Putamen (tissue), 1 donor: ENCODE data around the gene KCNJ12.
"Not testable (repeated sequence)": the region's sequence is repeated elsewhere in the genome, so short reads cannot be mapped to it uniquely, and the experiment has no call there.

Source experiments
- DNase-seq: peaks from one replicate; pipeline ENCODE4 v3.0.0-alpha.2; 2016; ENCODE audit warnings: low spot score

Gene KCNJ12

DNA sequence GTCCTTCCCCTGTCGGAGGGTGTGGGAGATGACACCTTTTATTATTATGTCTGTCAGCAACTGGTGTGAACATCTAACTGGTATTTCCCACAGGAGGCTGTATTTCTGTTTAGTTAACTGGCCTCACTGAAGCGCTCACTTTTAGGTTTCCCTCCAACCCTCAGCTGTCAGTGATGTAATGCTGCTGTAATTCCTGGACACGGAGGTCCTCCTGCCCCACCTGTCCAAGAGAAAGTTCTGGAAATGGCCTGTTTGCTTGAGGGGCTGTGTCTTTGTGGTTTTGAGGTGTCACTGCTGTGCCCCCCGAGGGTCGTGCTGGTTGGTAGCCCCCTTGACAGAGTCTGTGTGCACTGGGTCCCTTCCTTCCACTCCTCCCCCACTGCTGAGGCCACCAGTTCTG lies 11.5 kb downstream of the KCNJ12 start:
- DNase-seq: no peak

DNA sequence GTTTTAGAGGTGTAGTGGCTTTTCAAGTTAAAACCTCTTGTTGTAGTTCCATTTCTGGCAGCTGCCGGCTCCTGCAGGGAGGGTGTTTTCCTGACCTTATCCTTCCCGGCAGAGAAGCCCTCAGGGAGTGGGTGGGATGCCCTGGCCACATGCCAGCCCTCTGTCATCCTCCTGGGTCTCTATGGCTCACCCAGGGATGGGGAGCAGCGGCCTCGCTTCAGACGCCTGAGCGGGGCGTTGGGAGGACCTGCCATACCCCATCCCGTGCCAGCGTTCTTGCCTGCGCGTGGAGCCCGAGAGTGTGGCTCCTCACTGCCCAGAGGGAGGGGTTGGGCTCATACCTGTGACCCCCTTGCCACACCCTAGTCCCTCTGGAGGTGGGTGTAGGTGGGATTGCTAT lies 11.9 kb downstream of the KCNJ12 start:
- no peak for DNase-seq

DNA sequence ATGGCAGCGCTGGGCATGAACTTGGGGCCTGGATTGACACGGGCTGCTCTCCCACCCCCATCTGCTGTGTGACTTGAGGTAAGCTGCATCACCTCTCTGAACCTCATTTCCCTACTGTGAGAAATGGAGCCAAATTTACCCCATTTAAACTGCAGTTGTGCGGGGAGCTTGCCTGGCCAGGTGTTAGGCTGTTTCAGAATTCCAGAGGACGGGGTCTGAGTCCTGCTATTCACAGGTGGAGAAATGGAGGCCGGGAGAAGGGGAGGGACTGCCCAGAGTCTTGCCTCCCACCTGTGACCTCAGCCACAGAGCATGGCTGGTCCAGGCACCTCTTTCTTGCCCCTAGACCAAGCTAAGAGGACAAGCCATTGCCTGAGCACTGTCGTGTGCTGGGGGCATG lies 12.8 kb downstream of the KCNJ12 start:
- no peak for DNase-seq

DNA sequence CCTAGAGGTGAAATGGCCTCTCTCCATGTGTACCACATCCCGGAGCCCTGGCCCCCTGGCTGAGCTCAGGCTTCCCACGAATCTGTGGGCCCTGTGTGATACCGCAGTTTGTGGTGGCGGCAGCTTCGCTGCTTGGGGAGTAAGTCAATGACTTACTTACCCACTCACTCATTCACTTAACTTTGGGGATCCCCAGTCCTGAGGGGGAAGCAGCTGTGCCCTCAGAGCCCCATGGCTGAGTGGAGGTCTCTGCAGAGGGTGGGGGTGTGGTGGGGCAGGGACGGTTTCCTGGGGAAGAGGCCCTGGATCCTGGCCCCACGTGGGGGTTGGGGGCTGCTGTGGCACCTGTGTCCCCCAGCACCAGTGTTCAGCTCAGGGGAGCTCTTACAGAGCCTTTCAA lies 13.2 kb downstream of the KCNJ12 start:
- DNase-seq: no peak

DNA sequence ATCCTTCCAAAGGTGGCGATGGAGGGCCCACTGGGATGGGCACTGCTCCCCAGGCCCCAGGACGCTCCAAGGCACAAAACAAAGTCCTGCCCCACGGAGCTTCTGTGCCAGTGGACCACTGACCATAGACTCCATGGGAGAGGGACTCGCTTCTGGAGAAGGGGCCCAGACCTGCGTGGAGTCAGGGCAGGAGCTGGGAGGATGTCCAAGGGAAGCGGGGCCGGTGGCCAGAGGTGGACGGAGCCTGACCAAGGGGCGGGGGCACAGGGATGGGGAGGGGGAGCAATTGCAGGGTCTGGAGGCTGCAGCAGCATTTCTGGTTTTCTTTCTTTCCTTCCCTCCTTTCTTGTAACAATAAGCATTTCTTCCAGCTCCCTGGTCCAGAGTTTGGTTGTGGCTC lies 14.1 kb downstream of the KCNJ12 start:
- DNase-seq: no peak

DNA sequence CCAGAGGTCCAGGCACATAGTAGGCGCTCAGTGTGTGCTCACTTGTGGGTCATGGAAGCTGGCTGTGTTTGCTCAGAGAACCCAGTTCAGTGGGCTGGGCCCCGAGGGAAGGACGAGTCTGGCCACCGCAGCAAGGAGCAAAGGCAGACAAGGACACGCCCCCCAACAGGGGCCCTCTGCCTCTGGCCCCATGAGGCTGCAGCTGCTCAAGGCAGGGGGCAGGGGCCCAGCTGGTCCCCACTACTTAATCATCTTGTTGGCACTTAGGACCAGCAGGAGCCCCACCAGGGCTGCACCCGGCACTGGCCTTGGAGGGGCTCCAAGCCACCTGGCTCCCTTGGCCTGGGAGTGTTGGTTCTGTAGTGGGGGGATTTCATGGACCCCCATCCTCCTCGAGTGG lies 16.1 kb downstream of the KCNJ12 start:
- DNase-seq: no peak

DNA sequence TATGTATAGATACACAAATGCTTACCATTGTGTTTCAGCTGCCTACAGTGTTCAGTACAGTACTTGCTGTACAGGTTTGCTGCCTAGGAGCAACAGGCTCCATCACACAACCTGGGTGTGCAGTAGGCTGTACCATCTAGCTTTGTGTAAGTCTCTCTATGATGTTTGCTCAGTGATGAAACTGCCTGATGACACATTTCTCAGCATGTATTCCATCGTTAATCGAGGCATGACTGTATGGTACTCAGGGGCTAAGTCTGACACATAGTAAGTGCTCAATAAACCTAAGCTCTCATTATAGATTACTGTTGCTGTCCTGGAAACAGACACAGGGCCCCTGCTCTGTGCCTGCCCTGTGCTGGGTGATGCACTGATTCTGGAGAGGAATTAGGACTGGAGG lies 18.1 kb downstream of the KCNJ12 start:
- no peak for DNase-seq

DNA sequence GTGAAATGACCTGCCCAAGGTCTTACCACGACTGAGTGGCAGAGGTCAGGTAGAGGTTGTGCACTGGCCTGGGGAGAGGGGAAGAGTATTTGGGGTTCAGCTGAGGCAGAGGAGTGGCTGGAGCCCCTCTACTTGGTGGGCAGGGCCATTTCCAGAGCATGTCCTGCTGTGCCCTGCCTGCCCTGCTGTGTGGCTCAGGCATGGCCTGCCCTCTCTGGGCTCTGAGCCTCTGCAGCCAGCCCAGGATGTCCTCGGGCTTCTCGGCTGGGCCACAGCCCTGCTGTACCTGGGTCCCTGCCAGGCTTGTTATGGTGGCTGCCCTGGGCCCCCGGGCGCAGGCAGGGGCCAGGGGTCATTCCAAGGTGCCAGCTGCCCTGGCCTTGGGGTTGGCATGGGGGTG lies 19.6 kb downstream of the KCNJ12 start:
- DNase-seq: no peak

DNA sequence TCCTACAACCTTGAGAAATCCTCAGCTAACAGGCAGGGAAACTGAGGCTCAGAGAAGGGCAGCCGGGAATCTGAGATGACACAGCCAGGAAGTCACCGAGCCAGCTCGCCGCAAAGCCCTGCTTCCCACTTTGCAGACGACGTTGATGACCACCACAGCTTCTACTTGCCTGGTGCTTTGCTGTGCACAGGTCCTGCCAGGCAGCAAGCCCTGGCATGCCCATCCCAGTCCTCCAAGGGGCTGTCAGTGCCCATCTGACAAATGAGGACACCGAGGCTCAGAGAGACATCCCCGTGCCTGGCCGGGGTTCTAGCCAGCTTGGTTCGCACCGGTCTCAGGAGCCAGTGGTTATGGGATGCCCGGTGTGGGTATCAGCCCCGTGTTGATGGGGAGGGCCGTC lies 20.1 kb downstream of the KCNJ12 start:
- DNase-seq: no peak

DNA sequence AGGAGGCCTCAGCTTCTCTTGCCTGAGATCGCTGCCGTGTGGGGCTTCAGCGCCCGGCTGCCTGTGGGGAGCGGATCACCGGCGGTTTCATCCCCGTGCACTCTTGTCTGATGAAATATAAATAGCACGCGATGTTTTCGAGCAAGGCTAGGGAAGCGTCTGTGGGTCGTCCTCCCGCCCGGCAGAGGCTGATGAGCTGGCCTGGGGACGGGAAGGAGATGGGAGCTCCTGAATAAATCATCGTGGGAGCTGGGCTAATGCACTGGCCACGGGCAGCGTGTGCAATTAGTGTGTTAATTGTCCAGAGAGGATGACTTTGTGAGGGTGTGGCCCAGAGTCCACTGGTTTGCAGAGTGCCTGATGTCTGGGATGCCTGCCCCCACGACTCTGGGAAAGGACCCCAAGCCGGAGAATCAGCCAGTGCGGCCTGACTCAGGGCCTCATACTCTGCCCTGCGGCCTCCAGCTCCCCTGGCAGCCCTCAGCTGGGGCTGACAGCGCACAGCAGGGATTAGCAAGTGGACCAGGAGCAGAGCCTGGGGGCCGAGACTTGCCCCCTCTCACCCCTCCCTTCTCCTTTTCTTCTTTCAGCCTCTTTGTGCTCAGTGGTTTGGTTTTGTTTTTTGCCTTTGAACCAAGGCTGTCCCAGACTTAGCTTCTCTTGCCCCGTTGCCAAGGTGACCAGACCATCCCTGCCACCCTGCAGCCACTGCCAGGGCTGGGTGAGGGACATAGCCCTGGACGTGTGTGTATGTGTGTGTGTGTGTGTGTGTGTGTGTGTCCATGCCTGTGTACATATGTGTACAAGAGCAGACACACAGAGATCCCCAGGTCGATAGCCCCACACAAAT lies 21.4 kb downstream of the KCNJ12 start:
- DNase-seq: no peak

DNA sequence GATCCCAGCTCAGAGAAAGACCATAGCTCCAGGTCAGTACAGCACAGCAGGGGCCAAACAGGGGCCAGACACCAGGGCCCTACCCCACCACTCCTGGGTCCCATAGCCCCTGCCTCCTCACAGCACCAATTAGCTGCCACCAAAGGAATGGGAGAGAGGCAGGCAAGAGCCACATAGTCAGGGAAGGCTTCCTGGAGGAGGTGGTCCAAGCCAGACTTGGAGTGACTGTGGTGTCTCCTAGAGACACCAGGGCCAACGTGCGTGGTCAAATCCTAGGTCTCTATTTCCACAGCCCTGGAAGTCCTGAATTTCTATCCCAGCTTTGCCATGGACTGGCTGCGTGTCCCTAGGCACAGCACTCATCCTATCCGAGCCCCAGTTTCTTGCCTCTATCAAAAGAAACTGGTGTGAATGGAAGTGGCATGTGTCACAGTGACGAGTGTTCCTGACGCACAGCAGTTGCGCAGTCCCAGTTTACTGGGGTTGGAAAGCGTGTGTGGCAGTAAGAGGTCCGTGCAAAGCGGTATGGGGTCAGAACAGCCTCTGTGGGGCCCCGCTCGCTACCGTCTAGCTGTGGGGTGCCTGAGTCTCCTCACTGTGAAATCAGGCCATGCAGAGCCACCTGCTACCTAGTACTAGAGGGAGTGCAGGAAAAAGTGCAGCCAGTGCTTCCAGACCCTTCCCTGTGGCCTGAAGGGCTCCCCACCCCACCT lies 23.5 kb downstream of the KCNJ12 start:
- no peak for DNase-seq

DNA sequence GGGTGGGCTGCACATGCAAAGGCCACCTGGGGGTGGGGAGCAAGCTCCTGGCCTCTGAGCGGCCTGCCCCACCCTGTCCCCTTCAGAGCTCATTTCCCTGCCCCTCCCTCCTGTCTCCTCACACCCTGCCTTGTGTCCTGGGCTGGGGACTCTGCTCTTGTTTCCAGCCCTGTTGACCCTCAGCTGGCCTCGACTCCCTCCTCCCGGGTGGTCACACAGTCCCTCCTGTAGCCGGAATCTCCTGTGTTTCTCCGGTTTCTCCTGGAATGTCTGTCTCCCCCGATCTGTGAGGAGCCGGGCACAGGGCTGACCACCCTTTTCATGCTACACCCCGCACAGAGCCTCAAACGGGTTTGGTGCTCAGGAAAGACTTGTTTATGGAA lies 24.0 kb downstream of the KCNJ12 start:
- not testable (repeated sequence) for DNase-seq

DNA sequence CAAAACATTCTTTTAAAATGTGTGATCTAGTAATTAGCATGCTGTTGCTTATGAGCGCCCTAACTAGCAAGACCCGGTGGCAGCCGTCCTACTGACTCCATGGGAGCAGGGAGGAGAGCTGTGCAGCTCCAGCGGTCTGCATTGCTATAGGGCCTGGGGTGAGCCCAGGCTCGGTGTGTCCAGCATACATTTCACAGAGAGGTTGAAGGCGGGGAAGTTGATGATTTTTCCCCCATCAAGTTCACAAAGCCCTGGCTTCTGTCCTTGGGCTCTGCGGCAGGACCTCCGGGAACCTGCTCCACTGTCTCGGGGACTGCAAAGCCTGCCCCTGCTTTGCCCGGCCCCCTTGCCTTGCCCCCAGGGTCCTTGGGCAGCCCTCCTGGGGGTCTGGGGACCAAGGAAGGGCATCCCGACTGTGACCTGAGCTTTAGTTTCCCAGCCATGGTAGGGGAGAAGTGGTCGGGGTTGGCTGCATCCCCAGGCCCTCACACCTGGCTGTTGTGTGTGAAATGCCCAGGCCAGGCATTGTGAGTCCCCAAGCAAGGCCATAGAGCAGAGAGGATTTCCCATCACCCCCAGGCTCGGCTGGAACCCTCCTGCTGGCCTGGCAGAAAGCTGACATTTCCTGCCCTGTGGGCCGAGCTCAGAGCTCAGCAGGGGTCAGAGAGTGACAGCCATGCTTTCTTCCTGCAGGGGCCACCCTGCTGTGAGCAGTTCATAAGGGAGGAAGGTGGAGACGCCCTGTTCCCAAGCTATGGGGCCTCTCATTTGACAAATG lies 24.8 kb downstream of the KCNJ12 start:
- DNase-seq: no peak

DNA sequence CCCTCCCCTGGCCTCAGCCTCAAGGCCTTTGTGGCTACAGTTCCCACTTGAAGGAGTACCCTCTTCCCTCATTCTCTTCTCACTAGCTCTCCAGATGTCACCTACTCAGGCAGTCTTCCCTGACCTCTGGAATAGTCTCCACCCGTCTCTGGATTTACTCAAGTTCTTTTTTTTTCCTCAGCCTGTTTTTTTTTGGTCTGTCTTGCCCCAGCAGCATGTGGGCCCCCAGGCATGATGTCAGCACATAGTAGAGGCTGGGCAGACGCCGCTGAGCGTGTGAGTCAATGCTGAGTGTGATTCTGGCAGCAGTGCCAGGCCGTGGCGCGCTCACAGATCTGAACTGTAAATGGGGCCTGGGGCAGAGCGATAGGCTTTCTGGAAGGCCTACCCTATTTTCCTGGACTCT lies 26.0 kb downstream of the KCNJ12 start:
- not testable (repeated sequence) for DNase-seq

DNA sequence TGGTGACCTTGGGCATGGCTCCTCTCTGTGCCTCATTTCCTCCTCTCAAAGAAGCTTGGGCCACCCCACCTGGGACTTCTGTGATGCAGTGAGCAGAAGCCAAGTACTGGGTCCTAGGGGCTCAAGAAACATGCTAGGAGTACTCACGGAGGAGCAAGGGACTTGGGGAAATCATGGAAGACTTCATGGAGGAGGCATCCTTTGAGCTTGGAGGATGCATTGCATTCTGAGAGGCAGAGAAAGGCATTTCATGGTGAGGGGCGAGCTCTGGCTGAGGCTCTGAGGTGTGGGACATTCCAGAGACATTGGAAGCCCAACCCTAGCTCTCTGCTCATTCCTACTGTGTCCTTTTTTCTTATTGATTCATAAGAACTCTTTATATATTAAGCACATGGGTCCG lies 26.8 kb downstream of the KCNJ12 start:
- not testable (repeated sequence) for DNase-seq

DNA sequence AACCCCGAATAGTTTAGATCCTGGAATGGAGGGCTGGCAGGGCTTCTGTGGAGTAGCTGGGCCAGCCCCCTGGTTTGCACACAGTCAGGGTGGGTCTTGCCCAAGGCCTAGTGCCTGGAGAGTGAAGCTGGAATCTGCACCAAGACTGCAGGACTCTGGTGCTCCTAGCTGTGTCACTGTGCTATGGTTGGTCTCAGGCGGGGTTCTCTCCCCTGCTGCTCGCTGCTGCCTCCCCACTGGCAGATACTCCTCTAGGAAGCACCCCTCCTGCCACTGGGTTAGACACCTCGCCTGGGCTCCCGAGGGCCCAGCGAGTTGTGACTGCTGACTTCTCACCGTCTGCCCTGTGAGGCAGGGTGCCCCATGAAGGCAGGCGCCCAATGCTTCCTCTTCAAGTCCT lies 27.9 kb downstream of the KCNJ12 start:
- DNase-seq: not testable (repeated sequence)

DNA sequence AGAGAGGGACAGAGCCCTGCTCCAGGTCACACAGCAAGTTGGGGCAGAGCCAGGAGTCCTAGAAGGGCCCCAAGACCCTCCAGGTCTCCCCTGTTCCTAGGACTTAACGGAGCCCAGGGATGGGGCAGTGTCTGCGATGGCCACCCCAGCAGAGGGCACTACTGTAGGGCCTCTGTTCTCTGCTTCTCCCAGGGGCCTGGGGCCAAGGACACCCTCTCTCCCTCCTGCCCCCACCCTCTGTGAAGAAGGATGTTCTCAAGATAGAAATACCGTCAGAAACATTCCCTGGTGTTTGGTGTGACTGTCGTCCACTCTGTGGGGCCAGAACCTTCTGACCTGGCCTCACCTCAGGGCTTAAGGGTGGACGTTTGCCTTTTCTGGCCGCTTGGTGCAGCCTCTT lies 28.4 kb downstream of the KCNJ12 start:
- not testable (repeated sequence) for DNase-seq

DNA sequence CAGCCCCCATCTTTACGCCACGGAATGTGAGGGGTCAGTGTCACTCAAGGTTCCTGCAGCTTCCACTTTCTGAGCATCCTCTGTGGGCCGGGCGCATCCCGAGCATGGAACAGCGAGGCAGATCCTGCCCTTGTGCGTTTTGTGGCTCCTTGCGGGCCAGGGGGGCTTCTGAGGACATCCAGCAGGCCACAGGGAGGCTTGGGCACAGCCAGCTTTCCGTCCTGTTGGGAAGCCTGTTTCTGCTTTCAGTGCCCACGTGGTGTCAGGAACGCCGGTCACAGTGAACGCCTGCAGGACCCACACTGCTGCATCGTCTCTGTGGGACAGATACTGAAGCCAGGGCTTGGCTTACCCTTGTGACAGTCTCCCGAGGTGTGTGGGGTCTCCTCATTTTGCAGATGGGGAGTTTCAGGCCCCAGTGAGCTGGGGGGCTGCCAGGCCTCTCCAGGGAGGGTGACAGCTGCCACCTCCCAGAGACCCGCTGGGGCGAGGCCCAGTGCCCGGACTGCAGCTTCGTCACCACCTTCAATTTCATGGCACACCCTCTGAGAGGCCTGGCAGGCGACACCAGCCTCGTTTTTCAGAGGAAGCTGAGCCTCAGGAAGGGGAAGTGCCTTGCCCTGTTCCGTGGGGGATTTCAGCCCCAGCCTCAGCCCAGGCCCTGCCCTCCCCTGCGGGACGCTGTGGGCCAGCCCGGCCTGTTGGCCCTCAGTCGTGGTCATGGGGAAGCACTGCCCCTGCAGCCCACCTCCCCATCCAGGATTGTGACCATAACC lies 29.0 kb downstream of the KCNJ12 start:
- DNase-seq: not testable (repeated sequence)

DNA sequence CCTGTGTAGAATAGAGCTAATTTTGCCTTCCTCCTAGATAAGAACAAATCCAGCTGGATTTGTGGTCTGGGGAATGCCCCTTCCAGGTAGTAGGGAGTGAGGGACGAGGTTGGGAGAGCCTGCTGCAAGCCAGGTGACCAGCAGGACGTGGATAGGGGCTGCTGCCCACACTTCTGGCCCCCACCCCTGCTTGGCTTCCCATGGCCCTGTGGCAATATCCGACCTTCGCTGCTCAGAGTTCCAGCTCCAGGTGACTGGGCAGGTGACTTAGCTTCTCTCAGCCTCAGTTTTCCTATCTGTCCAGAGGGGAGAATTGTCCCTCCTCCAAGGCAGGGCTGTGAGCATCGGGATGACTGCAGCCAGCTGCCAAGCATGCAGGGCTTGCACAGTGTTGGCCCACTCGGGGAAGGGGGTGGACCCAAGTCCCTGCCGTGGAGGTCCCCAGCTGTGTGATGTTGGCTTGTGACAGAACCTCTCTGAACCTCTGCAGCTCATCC lies 29.8 kb downstream of the KCNJ12 start:
- not testable (repeated sequence) for DNase-seq

DNA sequence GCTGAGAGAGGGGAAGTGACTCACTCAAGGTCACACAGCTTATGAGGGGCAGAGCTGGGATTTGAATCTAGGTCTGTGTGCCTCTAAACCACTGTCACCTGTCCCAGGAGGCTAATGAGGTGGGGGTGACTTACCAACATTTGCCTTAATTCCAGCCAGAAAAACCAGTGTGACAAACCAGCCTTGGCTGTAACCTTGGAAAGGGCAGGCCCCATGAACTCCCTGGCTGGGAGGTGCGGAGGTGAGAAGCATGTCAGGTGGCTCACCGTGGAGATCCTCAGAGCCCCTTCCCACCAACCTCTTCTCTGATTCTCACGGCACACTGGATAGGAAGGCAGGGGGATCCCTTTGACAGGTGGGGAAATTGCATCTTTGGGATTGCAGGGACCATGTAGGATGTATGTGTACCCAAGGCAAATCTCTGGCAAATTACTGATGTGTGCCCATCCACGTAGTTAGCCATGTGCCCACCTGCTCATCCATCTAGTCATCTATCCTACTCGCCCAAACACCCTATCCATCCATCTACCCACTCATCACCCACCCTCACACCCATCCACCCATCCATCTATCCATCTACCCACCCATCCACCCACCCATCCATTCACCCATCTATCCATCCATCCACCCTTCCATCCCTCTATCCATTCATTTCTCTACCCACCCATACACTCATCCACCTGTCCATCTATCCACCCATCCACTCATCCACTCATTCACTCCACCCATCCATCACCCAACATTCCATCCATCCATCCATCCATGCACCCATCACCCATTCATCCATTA lies 30.7 kb downstream of the KCNJ12 start:
- not testable (repeated sequence) for DNase-seq

DNA sequence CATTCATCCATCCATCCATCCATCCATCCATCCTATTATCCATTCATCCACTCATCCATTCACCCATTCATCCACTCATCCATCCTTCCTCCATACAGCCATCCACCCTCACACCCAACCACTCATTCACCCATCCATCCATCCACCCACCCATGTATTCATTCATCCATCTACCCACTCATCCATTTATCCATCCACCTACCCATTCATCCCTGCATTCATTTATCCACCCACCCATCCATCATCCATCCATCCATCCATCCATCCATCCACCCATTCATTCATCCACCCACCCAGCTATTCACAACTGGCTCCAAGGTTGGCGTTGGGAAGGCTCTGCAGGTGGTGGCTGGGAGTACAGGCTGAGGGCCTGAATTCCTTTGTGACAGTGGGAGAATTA lies 31.6 kb downstream of the KCNJ12 start:
- not testable (repeated sequence) for DNase-seq
